HCT116 (cell line): ENCODE data around the gene CENPH. TPM values are rescaled to one million over a fixed set of nuclear protein-coding genes. Genes with fewer than 3 reads are reported as not detected.
A peak's percentile ranks its signal among the peaks of the same experiment; 100 is the strongest.
"Not testable (repeated sequence)": the region's sequence is repeated elsewhere in the genome, so short reads cannot be mapped to it uniquely, and the experiment has no call there.

Experiments
- ATAC-seq: fragments of 200-7000 bp; cut with Tn5 transposase; 2 replicates; pipeline ENCODE4 v1.9.1; 2020; ENCODE audit warnings: mild to moderate bottlenecking, moderate library complexity
- BruUV-seq: library from RNA; stranded (reverse); fragments of 400-500 nt; replicated peaks from 2 replicates; lab custom pipeline; 2021; lab: Mats Ljungman, UMichigan
- CTCF ChIA-PET: fragments of 300-600 bp; sonication (Branson Sonifier 250); formaldehyde crosslinking; loops from one replicate; lab custom pipeline; 2021; ENCODE audit warnings: antibody characterized with exemption; lab: Charles Lee
- POLR2A ChIA-PET: fragments of 300-600, 350-600 bp; sonication (Branson Sonifier 250); formaldehyde crosslinking; loops from one replicate; lab custom pipeline; 2021; ENCODE audit warnings: antibody characterized with exemption; lab: Charles Lee
- RAD21 ChIA-PET, 2 experiments: fragments of 300-600 bp; sonication (Branson Sonifier 250); formaldehyde crosslinking; loops; one replicate each; lab custom pipeline; 2023; ENCODE audit warnings: low total read pairs in 2 of 2; ENCODE audit not compliant: uncharacterized antibody in 2 of 2, unreplicated experiment in 2 of 2, low non-redundant PET in 1 of 2; lab: Charles Lee
- DNase-seq: peaks from one replicate; pipeline ENCODE4 v3.0.0-alpha.2; 2010; ENCODE audit warnings: low read depth, low spot score
- H2AFZ ChIP-seq: fragments of 200-600 bp; shearing (Covaris generic), sonication (generic); 2 replicates; pipeline ENCODE4 v1.6.1; 2017; ENCODE audit warnings: low read depth, mixed run types, mixed read lengths, antibody characterized with exemption, low read length; ENCODE audit not compliant: poor library complexity, severe bottlenecking
- H3K27ac ChIP-seq: 2 replicates; pipeline ENCODE4 v1.5.1; 2012; ENCODE audit warnings: low read depth, low read length
- H3K27me3 ChIP-seq: fragments of 200-600 bp; sonication (generic); 2 replicates; pipeline ENCODE4 v1.6.1; 2016; ENCODE audit warnings: mixed run types, low read length, mixed read lengths; ENCODE audit not compliant: insufficient read depth
- H3K36me3 ChIP-seq, 2 experiments: fragments of 200-500 bp in 1 of 2; fragments of 200-600 bp in 1 of 2; sonication (Bioruptor generic) in 1 of 2; sonication (generic) in 1 of 2; 2 replicates each; pipeline versions ENCODE4 v1.5.1 to v1.6.1; 2014 to 2016; ENCODE audit warnings: low read length in 2 of 2, inconsistent platforms in 1 of 2, mixed read lengths in 1 of 2, mixed run types in 1 of 2; ENCODE audit not compliant: insufficient read depth in 2 of 2, control insufficient read depth in 1 of 2
- H3K4me1 ChIP-seq, 2 experiments: fragments of 200-600 bp in 1 of 2; sonication (generic) in 1 of 2; 2 replicates each; pipeline versions ENCODE4 v1.5.1 to v1.6.1; 2012 to 2017; ENCODE audit warnings: low read length in 2 of 2, inconsistent platforms in 1 of 2, mild to moderate bottlenecking in 1 of 2, mixed read lengths in 1 of 2, mixed run types in 1 of 2, moderate library complexity in 1 of 2; ENCODE audit not compliant: insufficient read depth in 2 of 2, control insufficient read depth in 1 of 2
- H3K4me2 ChIP-seq: fragments of 200-600 bp; sonication (generic); 2 replicates; pipeline ENCODE4 v1.6.1; 2017; ENCODE audit warnings: mixed run types, low read length, mixed read lengths
- H3K4me3 ChIP-seq, 2 experiments: fragments of 200-600 bp in 1 of 2; sonication (generic) in 1 of 2; replicated peaks in 1 of 2; 2 replicates each; pipeline ENCODE4 v1.5.1; 2011 to 2016; ENCODE audit warnings: low read length in 2 of 2, control low read depth in 1 of 2, low read depth in 1 of 2, mild to moderate bottlenecking in 1 of 2, mixed read lengths in 1 of 2, mixed run types in 1 of 2
- H3K79me2 ChIP-seq: fragments of 200-600 bp; sonication (generic); 2 replicates; pipeline ENCODE4 v1.6.1; 2017; ENCODE audit warnings: mild to moderate bottlenecking, mixed run types, low read length, moderate library complexity, mixed read lengths; ENCODE audit not compliant: insufficient read depth
- H3K9ac ChIP-seq: fragments of 200-600 bp; sonication (generic); 2 replicates; pipeline ENCODE4 v1.6.1; 2016; ENCODE audit warnings: low read length, mixed read lengths
- H3K9me2 ChIP-seq: fragments of 200-600 bp; sonication (generic), shearing (Covaris generic); 2 replicates; pipeline ENCODE4 v1.6.1; 2017; ENCODE audit warnings: mixed run types, mild to moderate bottlenecking, moderate library complexity; ENCODE audit not compliant: insufficient read depth
- H3K9me3 ChIP-seq, 2 experiments: fragments of 200-500 bp in 1 of 2; fragments of 200-600 bp in 1 of 2; sonication (Bioruptor generic) in 1 of 2; sonication (generic) in 1 of 2; 2 replicates each; pipeline ENCODE4 v1.6.1; 2014 to 2017; ENCODE audit warnings: low read length in 2 of 2, mixed read lengths in 2 of 2, inconsistent platforms in 1 of 2, low read depth in 1 of 2, mild to moderate bottlenecking in 1 of 2, mixed run types in 1 of 2, moderate library complexity in 1 of 2; ENCODE audit not compliant: control insufficient read depth in 1 of 2, insufficient read depth in 1 of 2
- H4K20me1 ChIP-seq: fragments of 200-600 bp; sonication (generic), shearing (Covaris generic); 2 replicates; pipeline ENCODE4 v1.6.1; 2017; ENCODE audit warnings: mixed run types, mild to moderate bottlenecking, moderate library complexity; ENCODE audit not compliant: insufficient read depth
- CTCF ChIP-seq, 3 experiments: fragments of 200-600 bp in 1 of 3; sonication (generic) in 1 of 3; IDR thresholded peaks in 2 of 3; conservative IDR thresholded peaks in 1 of 3; 2 replicates each; pipeline ENCODE4 v1.5.1; 2012 to 2017; ENCODE audit warnings: low read depth in 2 of 3, low read length in 2 of 3, antibody characterized with exemption in 1 of 3, borderline replicate concordance in 1 of 3, control low read depth in 1 of 3, mild to moderate bottlenecking in 1 of 3, mixed read lengths in 1 of 3, mixed run types in 1 of 3, moderate library complexity in 1 of 3; ENCODE audit not compliant: insufficient read depth in 1 of 3
- ELF1 ChIP-seq: IDR thresholded peaks from 2 replicates; pipeline ENCODE4 v1.6.1; 2012; ENCODE audit warnings: low read depth, borderline replicate concordance
- MAX ChIP-seq: IDR thresholded peaks from 2 replicates; pipeline ENCODE4 v1.6.1; 2012
- SP1 ChIP-seq: IDR thresholded peaks from 2 replicates; pipeline ENCODE4 v1.6.1; 2012; ENCODE audit warnings: low read depth
- ZFX ChIP-seq: fragments of 450-650 bp; IDR thresholded peaks from 2 replicates; pipeline ENCODE4 v1.6.1; 2017
- intact Hi-C: fragments of 100-400 bp; cut with micrococcal nuclease; formaldehyde crosslinking; loops from 2 replicates; pipeline ENCODE4 v1.10.0; 2022
- total RNA-seq: library from RNA; stranded (reverse); gene quantifications from one replicate; pipeline ENCODE4 v1.2.1, GENCODE V29; 2021; ENCODE audit not compliant: unreplicated experiment

The CENPH gene
- total RNA-seq, 1 experiment from 2014 or later = 23.4 TPM

DNA sequence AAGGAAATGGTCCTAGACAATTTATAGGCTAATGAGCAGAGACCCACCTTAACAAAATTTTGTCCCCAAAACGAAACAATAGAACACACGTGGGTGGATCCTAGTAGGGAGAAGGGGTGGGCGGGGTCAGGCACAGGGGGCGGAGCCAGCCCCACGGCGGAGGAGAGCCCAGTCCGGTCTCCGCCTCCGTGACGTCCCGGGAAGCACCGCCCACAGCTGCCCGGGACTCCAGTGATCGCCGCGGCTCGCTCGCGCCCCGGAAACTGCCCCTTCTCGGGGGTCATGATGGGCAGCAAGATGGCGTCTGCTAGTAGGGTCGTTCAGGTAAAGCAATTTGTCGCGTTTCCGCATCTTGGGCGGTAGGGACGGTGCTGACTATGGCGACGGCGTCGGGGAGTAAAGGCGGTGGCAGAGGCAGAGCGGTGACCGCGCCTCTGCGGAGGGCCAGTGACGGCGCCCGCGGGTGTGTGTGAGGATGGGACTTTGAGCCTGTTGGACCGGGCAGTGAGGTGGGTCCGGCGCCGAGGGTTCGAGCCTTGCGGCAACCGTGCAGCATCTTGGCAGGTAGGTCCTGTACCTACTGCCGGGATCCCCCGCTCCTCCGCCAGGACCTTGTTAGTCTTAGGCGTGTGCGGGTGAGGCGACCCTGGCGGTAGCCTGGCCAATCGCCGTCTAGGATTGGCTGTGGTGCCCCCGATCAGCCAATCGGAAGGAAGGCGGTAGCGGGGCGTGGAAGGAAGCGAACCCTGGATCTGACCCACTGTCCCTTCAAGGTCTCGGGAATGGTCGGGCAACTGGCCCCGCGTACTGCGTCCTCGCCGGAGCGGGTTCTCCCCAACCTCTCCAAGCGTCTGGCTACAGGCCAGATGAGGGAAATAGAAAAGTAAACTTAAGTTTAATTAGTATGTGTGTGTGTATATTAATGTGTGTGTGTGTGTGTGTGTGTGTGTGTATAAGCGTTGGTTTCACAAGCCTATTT is 28.5 kb downstream of the CENPH start (continued):
- peak in 1 of 3 experiments; percentile 15; a peak in 1 of 6 replicates for TF ChIP-seq CTCF (IDR thresholded peaks at IDR 0.05 in 2 of 3, conservative IDR thresholded peaks at IDR 0.05 in 1 of 3; ENCODE audit: borderline replicate concordance in 1 of 3, insufficient read depth in 1 of 3, low read depth in 2 of 3, low read length in 2 of 3)
- TF ChIP-seq MAX = peak; percentile 59

DNA sequence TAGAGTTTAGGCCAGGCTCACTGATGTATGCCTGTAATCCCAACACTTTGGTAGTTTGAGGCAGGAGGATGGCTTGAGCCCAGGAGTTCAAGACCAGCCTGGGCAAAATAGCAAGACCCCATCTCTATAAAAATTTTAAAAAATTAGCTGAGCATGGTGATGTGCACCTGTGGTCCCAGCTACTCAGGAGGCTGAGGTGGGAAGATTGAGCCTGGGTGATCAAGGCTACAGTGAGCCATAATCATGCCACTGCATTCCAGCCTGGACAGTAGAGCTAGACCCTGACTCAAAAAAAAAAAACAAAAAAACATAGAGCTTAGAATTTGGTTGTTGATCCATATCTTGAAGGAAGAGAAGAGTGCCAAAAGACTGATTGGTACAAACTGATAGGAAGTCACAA is 30.6 kb downstream of the CENPH start:
- ATAC-seq (no peak), DNase-seq (no peak)
- ChIA-PET CTCF (no interaction called here), POLR2A (no interaction called here), RAD21 (no interaction called here)
- TF ChIP-seq ZFX (no peak), CTCF (IDR thresholded peaks at IDR 0.05 in 2 of 3, conservative IDR thresholded peaks at IDR 0.05 in 1 of 3; ENCODE audit: borderline replicate concordance in 1 of 3, insufficient read depth in 1 of 3, low read depth in 2 of 3, low read length in 2 of 3) (no peak), SP1 (no peak), ELF1 (no peak)
- no peak overlapping the region for H3K9ac ChIP-seq
- no peaks in the 10 kb centered on the region for H3K27me3 ChIP-seq
- peaks cover 8 to 17% of the 10 kb centered on the region in 2 experiments; a peak in 3 of 4 replicates for H3K4me1 ChIP-seq
- H3K9me3 ChIP-seq = no peaks in the 10 kb centered on the region
- BruUV-seq = no TSS peak
- H3K79me2 ChIP-seq = peaks cover 37% of the 10 kb centered on the region
- no peaks in the 10 kb centered on the region for H3K9me2 ChIP-seq
- H3K4me3 ChIP-seq = no peak overlapping the region
- H2AFZ ChIP-seq = no peak overlapping the region
- no peak overlapping the region for H3K27ac ChIP-seq
- H3K36me3 ChIP-seq = no peaks in the 10 kb centered on the region; a peak in 1 of 4 replicates
- no peak overlapping the region for H3K4me2 ChIP-seq
- intact Hi-C loops = loop anchor here (10.0 kb wide), 1 partner anchor 125 kb away; the partner anchor contains the start of gene SLC30A5
- H4K20me1 ChIP-seq = no peaks in the 10 kb centered on the region

- H3K9me3 ChIP-seq, H3K27ac ChIP-seq, CTCF ChIA-PET, H3K4me2 ChIP-seq, intact Hi-C loops, H3K36me3 ChIP-seq, BruUV-seq, ATAC-seq, H3K9me2 ChIP-seq, H3K27me3 ChIP-seq, H3K4me3 ChIP-seq, H2AFZ ChIP-seq, DNase-seq, RAD21 ChIA-PET, H4K20me1 ChIP-seq, POLR2A ChIA-PET, H3K9ac ChIP-seq: not testable (repeated sequence)
- Histone ChIP-seq H3K4me1 (peaks cover 8 to 17% of the 10 kb centered on the region in 2 experiments; a peak in 3 of 4 replicates), H3K79me2 (peaks cover 37% of the 10 kb centered on the region)
Observed at GRCh38 chr5:69220371-69220770, 31.0 kb downstream of the CENPH start.
